HG03432 (cell line): ENCODE measurements around the gene SETMAR.
"Not testable (repeated sequence)": the region's sequence is repeated elsewhere in the genome, so short reads cannot be mapped to it uniquely, and the experiment has no call there.

Experiments
- ATAC-seq: cut with Tn5 transposase; IDR thresholded peaks from one replicate; pipeline ENCODE4 v1.9.1; 2021; ENCODE audit warnings: mild to moderate bottlenecking, moderate library complexity; ENCODE audit not compliant: unreplicated experiment

Gene SETMAR

DNA sequence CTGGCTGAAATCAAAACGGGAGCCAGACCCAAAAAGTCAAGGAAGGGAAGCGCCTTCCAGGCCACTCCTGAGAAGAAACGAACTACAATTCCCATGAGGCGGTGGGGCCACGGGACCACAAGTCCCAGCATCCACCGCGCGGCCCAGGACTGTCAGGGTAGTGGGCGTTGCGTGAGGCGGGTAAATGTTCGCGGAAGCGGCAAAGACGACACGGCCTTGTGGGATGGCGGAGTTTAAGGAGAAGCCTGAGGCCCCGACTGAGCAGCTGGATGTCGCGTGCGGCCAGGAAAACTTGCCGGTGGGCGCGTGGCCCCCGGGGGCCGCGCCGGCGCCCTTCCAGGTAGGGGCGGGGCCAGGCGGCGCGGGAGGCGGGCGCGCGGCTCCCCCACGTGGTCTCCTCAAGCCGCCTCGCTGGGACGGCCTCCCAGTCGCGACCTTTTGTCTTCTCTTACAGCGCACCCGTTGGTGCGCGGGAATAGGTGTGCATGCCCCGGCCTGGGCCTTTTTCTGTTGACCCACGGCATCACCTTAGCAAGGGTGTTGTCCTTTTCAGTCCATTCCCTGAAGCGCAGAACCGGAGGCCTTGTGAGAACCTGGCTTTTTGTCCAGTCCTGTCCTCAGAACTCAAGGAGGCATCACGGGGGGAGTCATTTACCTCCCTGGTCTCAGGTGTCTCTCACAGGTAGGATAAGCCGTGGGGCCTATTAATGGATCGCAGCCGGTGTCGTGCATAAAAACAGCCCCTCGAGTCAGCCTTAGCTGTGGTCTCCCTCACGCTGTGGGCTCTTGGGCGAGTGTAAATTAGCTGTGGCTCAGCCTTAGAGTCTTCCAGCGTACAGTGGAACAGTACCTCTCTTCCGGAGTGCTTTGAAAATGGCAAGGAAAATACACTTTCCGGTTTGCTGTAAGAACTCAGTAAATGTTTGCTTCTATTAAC lies at the start of gene SETMAR:
TSS of gene SETMAR (plus strand) at position 183 of the 937 bp plus-strand sequence. CDS start at position 185, 2 bp downstream.
- ATAC-seq = peak; percentile 99

- no peak for ATAC-seq
Observed at GRCh38 chr3:4261406-4261805, 41.8 kb upstream of the SETMAR start.

GRCh38 chr3:4264040-4264439 lies 39.1 kb upstream of the SETMAR start:
- ATAC-seq = no peak

- peak; percentile 85 for ATAC-seq
Observed at GRCh38 chr3:4270720-4271119, 32.4 kb upstream of the SETMAR start.

DNA sequence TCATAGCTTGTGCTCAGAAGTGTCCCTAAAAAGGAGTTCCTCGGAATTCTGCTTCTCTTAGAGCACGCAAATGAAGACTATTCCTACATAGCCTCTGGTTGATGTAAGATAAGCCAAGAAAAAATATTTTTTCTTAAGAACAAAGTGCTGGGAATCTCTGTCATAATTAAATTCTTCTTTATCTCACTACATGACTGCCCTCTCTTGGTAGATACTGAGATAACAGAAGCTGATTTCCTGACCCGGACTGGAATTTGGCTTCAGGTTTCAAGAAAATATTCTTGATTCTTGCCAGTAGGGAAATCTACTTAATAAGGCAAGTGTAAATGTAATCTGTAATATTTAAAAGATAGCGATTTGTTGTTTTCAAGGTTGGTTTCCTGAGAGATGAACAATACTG lies 31.3 kb upstream of the SETMAR start:
- no peak for ATAC-seq

- ATAC-seq = no peak
Observed at GRCh38 chr3:4279516-4280105, 23.6 kb upstream of the SETMAR start.

DNA sequence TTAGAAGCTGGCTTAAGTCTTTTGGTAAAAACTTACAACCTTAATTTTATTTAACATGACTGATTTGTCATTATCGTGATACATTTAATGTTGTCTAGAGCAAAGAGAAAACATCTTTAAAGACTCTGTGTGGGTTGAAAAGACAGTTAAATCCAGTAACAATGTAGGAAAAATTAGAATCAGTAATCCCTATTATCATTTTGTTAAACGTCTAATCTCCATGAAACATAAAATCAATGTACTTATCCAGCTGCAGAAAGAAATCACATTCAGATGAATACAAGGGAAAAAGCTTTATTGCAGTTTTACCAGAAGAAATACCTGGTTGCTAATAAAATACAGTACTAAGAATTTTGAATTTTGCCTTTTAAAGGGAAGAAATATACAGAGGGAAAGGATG lies 21.2 kb upstream of the SETMAR start:
- no peak for ATAC-seq

DNA sequence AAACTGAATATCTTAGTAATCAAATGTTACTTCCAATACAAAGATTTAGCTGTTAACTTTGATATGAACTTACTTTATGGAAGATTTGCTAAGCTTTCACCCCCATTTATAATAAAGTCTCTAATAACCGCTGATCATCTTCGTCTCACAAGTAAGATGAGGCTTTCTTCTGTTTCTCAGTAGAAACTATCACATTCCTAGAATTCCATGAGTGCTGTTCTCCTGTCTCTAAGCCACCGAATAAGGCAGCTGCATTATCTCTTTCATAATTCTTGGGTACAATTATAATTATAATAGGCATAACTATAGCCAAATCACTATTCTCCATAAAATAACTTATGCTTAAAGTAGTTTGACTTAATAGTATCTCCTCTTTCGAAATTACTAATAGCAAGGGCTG lies 18.3 kb upstream of the SETMAR start:
- ATAC-seq = no peak

DNA sequence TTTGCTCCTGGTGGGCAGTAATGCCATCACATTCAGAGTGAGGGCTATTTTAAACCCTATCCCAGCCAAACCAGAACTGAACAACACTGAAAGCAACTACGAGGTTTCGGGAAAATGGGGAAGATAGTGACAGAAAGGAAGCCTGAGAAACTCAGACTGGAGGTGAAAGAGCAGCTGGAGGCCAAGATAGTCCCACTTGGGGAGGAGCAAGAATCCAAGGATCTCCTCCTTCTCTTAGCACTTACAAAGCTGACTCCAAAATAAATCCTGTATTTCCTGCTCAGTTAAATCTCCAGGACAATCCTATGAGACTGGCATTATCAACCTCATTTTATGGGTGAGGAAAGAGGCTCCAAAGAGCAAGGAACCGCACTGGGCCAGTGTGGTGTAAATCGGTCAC lies 14.1 kb upstream of the SETMAR start:
- ATAC-seq = no peak

- peak; percentile 84 for ATAC-seq
Observed at GRCh38 chr3:4290272-4290893, 12.8 kb upstream of the SETMAR start.

GRCh38 chr3:4292301-4292700 lies 10.9 kb upstream of the SETMAR start:
- no peak for ATAC-seq

- ATAC-seq = no peak
Observed at GRCh38 chr3:4294616-4295327, 8.4 kb upstream of the SETMAR start.

GRCh38 chr3:4296454-4296853 lies 6.7 kb upstream of the SETMAR start:
- ATAC-seq = not testable (repeated sequence)

- ATAC-seq = no peak
Observed at GRCh38 chr3:4297486-4297885, 5.7 kb upstream of the SETMAR start.

- ATAC-seq = no peak
Observed at GRCh38 chr3:4302747-4303146, 422 bp upstream of the SETMAR start.

DNA sequence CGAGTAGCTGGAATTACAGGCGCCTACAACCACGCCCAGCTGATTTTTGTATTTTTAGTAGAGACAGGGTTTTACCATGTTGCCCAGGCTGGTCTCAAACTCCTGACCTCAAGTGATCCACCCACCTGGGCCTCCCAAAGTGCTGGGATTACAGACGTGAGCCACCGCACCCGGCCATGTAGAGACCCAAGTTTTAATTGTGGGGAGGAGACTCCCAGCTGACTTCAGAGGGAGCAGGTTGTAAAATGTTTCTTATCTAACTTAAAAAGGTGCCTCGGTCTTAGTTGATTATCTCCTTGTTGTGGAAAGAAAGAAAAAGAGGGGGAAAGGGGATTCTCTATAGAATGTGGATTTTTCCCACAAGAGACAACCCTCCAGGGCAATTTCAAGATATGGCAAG lies 2.0 kb downstream of the SETMAR start:
- not testable (repeated sequence) for ATAC-seq

DNA sequence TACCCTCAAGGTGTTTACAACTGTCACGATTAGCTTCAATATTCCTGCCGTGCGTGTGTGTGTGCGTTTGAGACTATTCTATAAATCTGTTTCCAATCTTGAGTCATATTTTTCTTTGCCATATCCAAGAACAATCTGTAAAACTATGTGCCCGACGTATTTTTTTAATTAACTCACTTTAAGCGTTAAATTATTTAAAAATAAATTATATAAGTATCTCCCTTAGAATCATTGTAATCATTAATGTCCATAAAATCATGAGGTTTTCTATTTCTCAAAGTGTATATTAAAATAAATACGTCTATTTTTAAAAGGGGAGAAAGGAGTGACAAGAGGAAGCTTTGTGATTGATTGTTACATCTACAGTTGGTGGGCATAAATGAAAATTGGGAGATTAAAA lies 2.9 kb downstream of the SETMAR start:
- no peak for ATAC-seq

- ATAC-seq = no peak
Observed at GRCh38 chr3:4306860-4307259, 3.7 kb downstream of the SETMAR start.

DNA sequence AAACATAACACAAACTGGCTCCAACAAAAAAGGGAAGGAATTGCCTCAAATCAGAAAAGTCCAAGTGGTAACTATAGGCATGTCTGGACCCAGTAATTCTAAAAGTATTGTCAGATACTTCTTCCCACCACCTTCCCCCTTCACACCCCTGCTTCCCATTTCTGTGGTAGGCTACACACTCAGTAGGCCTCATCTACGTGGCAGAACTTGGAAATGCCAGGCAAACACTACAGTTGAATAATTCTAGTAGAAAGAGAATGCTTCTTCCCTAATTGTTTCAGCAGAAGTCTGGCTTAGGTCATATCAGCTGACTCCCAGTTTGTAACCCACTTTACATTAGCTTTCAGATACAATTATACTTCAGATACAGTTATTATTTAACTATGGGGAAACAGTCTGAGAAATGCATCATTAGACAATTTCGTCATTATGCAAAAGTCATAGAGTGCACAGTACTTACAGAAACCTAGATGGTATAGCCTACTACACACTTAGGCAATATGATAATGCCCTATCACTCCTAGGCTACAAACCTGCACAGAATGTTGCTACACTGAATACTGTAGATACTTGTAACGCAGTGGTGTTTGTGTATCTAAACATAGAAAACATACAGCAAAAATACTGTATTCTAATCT lies 6.4 kb downstream of the SETMAR start:
- no peak for ATAC-seq

DNA sequence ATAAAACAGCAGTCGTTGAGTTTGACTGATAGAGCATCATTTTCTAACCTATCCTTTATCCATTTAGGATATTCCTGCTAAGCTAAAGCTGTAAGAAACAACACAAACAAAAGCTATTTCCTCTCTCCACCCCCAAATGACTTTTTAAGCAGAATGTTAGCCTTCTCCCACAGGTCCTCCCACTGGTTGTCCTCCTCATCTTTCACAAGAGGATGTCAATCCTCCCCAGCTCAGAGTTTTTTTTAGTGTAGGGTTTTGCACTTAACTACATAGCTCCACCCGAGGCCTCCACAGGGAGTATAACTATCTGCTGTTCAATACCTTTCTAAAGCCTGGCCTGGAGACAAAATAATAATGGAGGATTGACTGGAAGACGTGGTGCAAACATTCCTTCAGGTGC lies 7.8 kb downstream of the SETMAR start:
- no peak for ATAC-seq

- no peak for ATAC-seq
Observed at GRCh38 chr3:4311496-4311895, 8.3 kb downstream of the SETMAR start.
